Colonic mucosa (tissue), 4 donors: Measurements from ENCODE around the gene CST9L. TPM values are rescaled to one million over a fixed set of nuclear protein-coding genes. Genes with fewer than 3 reads are reported as not detected.

Experiments
- DNase-seq: peaks from one replicate; pipeline ENCODE4 v3.0.0-alpha.2; 2020
- H3K27ac ChIP-seq: fragments of 200-600 bp; one replicate; pipeline ENCODE4 v1.8.0; 2021
- H3K27me3 ChIP-seq: fragments of 200-600 bp; one replicate; pipeline ENCODE4 v1.8.0; 2021
- H3K36me3 ChIP-seq: fragments of 200-600 bp; one replicate; pipeline ENCODE4 v1.8.0; 2021
- H3K4me1 ChIP-seq: fragments of 200-600 bp; one replicate; pipeline ENCODE4 v1.8.0; 2021; ENCODE audit warnings: mild to moderate bottlenecking
- H3K4me3 ChIP-seq: fragments of 200-600 bp; one replicate; pipeline ENCODE4 v1.8.0; 2021
- H3K9ac ChIP-seq, 2 donors: one replicate each; pipeline ENCODE4 v1.7.0; 2013; ENCODE audit warnings: control low read depth in 2 of 2, low read depth in 2 of 2, low read length in 2 of 2
- H3K9me3 ChIP-seq: fragments of 200-600 bp; one replicate; pipeline ENCODE4 v1.8.0; 2021
- intact Hi-C: fragments of 100-400 bp; cut with DNase I; formaldehyde crosslinking; loops from one replicate; pipeline ENCODE4 v1.14.1; 2022
- total RNA-seq, 2 donors: library from RNA; stranded (reverse); fragmentation: NEBNext Ultra II Directional in 1 of 2; extraction: Animal tissue kit (Norgen Biotek cat#: 25700) in 1 of 2; gene quantifications; one replicate each; pipeline ENCODE4 v1.2.1, GENCODE V29; 2021
- TF ChIP-seq, protein P1 (sequence below): fragments of 200-600 bp; IDR thresholded peaks from one replicate; pipeline ENCODE4 v1.8.0; 2022; ENCODE audit warnings: antibody characterized with exemption, mild to moderate bottlenecking
- donor health status: healthy.
- donor health status: DM: no; HTN: no; CAD: no.
- donor health status: DM: no; HTN: no; CAD: no.

The CST9L gene
- total RNA-seq, 2 donors from 2014 or later, result not detected

DNA sequence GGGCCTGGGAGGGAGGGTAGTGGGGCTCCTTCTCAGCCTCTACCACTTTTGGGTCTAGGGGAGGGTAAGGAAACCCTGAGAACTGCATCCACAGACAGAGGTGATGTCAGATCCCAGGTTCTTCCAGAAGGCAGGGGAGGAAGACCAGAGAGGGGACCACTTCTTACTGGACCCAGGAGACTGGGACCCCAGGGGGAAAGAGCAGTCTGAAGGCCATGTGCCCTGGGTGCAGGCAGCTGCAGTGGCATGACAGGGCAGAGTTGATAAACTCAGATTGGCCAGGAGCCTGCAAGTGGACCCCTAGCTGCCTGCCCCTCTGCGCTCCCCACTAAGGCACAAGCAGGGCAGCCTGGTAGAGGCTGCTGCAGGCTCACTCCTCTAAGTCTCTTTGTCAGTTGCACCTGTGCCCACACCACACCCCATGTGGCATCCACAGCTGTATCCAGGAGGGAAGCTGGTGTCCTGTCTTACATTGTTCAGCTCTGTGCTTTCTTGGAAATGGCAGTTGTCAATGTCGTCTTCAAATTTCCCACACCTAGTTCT is 2.7 kb downstream of the CST9L start:
- Histone ChIP-seq H3K27me3 (no peaks in the 10 kb centered on the region), H3K9me3 (no peaks in the 10 kb centered on the region), H3K27ac (no peak overlapping the region), H3K36me3 (no peaks in the 10 kb centered on the region), H3K4me3 (no peak overlapping the region), H3K4me1 (no peaks in the 10 kb centered on the region), H3K9ac (no peak overlapping the region)
- no peak for DNase-seq
- TF ChIP-seq, protein P1, sequence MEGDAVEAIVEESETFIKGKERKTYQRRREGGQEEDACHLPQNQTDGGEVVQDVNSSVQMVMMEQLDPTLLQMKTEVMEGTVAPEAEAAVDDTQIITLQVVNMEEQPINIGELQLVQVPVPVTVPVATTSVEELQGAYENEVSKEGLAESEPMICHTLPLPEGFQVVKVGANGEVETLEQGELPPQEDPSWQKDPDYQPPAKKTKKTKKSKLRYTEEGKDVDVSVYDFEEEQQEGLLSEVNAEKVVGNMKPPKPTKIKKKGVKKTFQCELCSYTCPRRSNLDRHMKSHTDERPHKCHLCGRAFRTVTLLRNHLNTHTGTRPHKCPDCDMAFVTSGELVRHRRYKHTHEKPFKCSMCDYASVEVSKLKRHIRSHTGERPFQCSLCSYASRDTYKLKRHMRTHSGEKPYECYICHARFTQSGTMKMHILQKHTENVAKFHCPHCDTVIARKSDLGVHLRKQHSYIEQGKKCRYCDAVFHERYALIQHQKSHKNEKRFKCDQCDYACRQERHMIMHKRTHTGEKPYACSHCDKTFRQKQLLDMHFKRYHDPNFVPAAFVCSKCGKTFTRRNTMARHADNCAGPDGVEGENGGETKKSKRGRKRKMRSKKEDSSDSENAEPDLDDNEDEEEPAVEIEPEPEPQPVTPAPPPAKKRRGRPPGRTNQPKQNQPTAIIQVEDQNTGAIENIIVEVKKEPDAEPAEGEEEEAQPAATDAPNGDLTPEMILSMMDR, result no peak
- intact Hi-C loops, result no loop called here

DNA sequence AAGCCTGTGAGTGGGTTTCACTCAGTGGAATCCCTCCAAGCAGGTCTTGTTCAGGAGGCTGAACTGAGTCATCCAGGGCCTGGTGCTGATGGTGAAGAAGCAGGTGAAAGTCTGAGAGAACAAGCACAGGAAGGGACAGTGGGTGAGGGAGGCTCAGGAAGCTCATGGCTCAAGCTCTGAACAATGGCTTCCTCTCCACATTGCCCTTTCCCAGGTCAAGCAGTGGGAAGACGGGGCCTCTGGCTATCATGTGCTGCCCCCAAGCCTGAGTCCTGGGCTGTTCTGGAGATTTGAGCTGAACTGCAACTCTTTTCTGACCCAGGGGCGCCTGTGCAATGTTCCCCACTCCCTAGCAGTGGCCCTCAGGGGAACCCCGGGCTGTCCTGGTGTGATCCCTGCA is 3.4 kb downstream of the CST9L start:
- DNase-seq, result no peak
- Histone ChIP-seq H3K4me3 (no peak overlapping the region), H3K27me3 (no peaks in the 10 kb centered on the region), H3K36me3 (no peaks in the 10 kb centered on the region), H3K4me1 (no peaks in the 10 kb centered on the region), H3K9ac (no peak overlapping the region), H3K9me3 (no peaks in the 10 kb centered on the region), H3K27ac (no peak overlapping the region)
- TF ChIP-seq, protein P1, result no peak
- intact Hi-C loops, result no loop called here

- intact Hi-C loops, result no loop called here
- Histone ChIP-seq H3K9me3 (no peaks in the 10 kb centered on the region), H3K36me3 (no peaks in the 10 kb centered on the region), H3K27ac (no peak overlapping the region), H3K9ac (no peak overlapping the region), H3K27me3 (no peaks in the 10 kb centered on the region), H3K4me1 (no peaks in the 10 kb centered on the region), H3K4me3 (no peak overlapping the region)
- no peak for DNase-seq
- TF ChIP-seq, protein P1, result no peak
Measured at GRCh38 chr20:23562721-23563342, 5.5 kb downstream of the CST9L start.

GRCh38 chr20:23554401-23554800 is 13.9 kb downstream of the CST9L start:
- TF ChIP-seq, protein P1, result no peak
- H3K36me3 ChIP-seq, result no peaks in the 10 kb centered on the region
- no peak overlapping the region for H3K9ac ChIP-seq
- no peaks in the 10 kb centered on the region for H3K9me3 ChIP-seq
- H3K4me3 ChIP-seq, result no peak overlapping the region
- no peaks in the 10 kb centered on the region for H3K4me1 ChIP-seq
- no peak overlapping the region for H3K27ac ChIP-seq
- DNase-seq, result no peak
- intact Hi-C loops, result no loop called here
- H3K27me3 ChIP-seq, result no peaks in the 10 kb centered on the region

- intact Hi-C loops, result no loop called here
- no peak overlapping the region for H3K4me3 ChIP-seq
- H3K36me3 ChIP-seq, result no peaks in the 10 kb centered on the region
- H3K27me3 ChIP-seq, result no peaks in the 10 kb centered on the region
- H3K27ac ChIP-seq, result no peak overlapping the region
- no peak for DNase-seq
- H3K9ac ChIP-seq, result no peak overlapping the region
- no peaks in the 10 kb centered on the region for H3K4me1 ChIP-seq
- TF ChIP-seq, protein P1, result no peak
- no peaks in the 10 kb centered on the region for H3K9me3 ChIP-seq
Measured at GRCh38 chr20:23551786-23552185, 16.5 kb downstream of the CST9L start.
